ENCODE measurements around the gene MAP3K12. TPM values are rescaled to one million over a fixed set of nuclear protein-coding genes. Genes with fewer than 3 reads are reported as not detected.

The MAP3K12 gene
- polyA plus RNA-seq, 3 donors = 1.7 to 31.4 (median 2.0) TPM

DNA sequence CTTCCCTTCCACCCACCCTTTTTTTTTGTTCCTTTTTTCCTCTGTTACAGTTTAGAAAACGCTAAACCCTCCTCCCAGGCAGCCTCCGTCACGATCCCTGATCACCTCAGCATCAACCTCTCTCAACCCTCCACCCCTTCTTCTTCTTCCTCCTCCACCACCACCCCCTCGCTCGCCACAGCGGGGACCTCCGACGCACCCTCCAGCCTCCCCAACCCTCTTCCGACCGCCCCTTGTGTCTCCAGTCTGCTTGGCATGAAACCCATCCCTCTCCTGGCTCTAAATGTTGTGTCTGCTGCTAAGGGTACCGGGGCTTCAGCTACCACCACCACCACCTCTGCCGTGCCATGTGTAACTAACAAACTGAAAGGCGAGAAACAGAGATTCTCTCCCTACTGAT is 24.4 kb downstream of the MAP3K12 start:
- Mint-ChIP-seq H3K4me3 (no peak overlapping the region), H3K4me1 (no peaks in the 10 kb centered on the region), H3K36me3 (peaks cover 77 to 99% of the 10 kb centered on the region in 2 donors), H3K27me3 (ENCODE audit: low read depth in 3 of 3) (no peaks in the 10 kb centered on the region), H3K9me3 (no peaks in the 10 kb centered on the region), H3K27ac (peak overlapping the region in 3 of 7 donors; percentile 34 to 75 (median 70))
- Histone ChIP-seq H3K79me2 (ENCODE audit: insufficient read depth, low read length) (peaks cover 81% of the 10 kb centered on the region), H3K36me3 (replicated peaks in 1 of 2; ENCODE audit: control insufficient read depth in 1 of 2, insufficient read depth in 2 of 2, low read length in 2 of 2) (peaks cover 93 to 99% of the 10 kb centered on the region in 2 donors), H3K9ac (ENCODE audit: insufficient read depth, low read length, poor library complexity, severe bottlenecking) (no peak overlapping the region), H3K4me2 (replicated peaks; ENCODE audit: extremely low read depth, low read length, poor library complexity, severe bottlenecking) (no peak overlapping the region), H3K27me3 (ENCODE audit: control insufficient read depth in 2 of 2, insufficient read depth in 2 of 2, low read length in 2 of 2) (no peaks in the 10 kb centered on the region), H4K20me1 (ENCODE audit: insufficient read depth, low read length) (peaks cover 95% of the 10 kb centered on the region), H3K4me1 (ENCODE audit: control insufficient read depth in 1 of 2, insufficient read depth in 2 of 2, low read length in 2 of 2) (no peaks in the 10 kb centered on the region), H3K4me3 (replicated peaks in 1 of 3; ENCODE audit: low read depth in 2 of 3, low read length in 3 of 3) (no peak overlapping the region), H3K9me3 (replicated peaks in 1 of 2; ENCODE audit: control insufficient read depth in 1 of 2, insufficient read depth in 1 of 2, low read length in 2 of 2) (no peaks in the 10 kb centered on the region), H2AFZ (ENCODE audit: insufficient read depth, low read depth, low read length, poor library complexity, severe bottlenecking) (no peak overlapping the region), H3K27ac (ENCODE audit: low read depth in 1 of 2, low read length in 2 of 2) (no peak overlapping the region)
- intact Hi-C loops (cut with micrococcal nuclease) = no loop called here
- WGBS (ENCODE audit: insufficient coverage) = 81% methylated on average over 10 of the region's 13 CpGs
- TF ChIP-seq, protein P1, sequence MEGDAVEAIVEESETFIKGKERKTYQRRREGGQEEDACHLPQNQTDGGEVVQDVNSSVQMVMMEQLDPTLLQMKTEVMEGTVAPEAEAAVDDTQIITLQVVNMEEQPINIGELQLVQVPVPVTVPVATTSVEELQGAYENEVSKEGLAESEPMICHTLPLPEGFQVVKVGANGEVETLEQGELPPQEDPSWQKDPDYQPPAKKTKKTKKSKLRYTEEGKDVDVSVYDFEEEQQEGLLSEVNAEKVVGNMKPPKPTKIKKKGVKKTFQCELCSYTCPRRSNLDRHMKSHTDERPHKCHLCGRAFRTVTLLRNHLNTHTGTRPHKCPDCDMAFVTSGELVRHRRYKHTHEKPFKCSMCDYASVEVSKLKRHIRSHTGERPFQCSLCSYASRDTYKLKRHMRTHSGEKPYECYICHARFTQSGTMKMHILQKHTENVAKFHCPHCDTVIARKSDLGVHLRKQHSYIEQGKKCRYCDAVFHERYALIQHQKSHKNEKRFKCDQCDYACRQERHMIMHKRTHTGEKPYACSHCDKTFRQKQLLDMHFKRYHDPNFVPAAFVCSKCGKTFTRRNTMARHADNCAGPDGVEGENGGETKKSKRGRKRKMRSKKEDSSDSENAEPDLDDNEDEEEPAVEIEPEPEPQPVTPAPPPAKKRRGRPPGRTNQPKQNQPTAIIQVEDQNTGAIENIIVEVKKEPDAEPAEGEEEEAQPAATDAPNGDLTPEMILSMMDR (IDR thresholded peaks at IDR 0.05) = no peak
- DNase-seq = no peak

DNA sequence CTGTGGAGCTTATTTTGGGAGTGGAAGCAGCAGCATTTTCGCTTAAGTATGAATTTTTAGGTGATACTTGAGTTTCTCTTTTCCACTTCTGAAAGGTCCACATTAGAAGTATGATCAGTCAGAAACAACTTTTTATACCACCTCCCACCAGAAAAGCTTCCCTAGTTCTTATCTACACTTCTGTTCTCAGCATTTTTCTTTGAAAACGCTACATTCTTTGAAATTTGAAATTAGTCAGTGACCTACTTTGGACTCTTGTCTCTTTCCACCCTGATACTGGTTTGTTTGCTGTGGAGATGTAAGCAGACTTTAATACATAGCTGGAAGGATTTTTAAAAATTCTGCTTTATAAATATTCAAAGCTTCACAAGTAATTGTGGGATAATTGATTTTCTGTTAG is 25.2 kb downstream of the MAP3K12 start:
- Histone ChIP-seq H3K36me3 (replicated peaks in 1 of 2; ENCODE audit: control insufficient read depth in 1 of 2, insufficient read depth in 2 of 2, low read length in 2 of 2) (peaks cover 94 to 99% of the 10 kb centered on the region in 2 donors), H3K79me2 (ENCODE audit: insufficient read depth, low read length) (peaks cover 88% of the 10 kb centered on the region), H3K27ac (ENCODE audit: low read depth in 1 of 2, low read length in 2 of 2) (no peak overlapping the region), H3K4me3 (replicated peaks in 1 of 3; ENCODE audit: low read depth in 2 of 3, low read length in 3 of 3) (no peak overlapping the region), H3K4me2 (replicated peaks; ENCODE audit: extremely low read depth, low read length, poor library complexity, severe bottlenecking) (no peak overlapping the region), H4K20me1 (ENCODE audit: insufficient read depth, low read length) (peaks cover 95% of the 10 kb centered on the region), H3K9ac (ENCODE audit: insufficient read depth, low read length, poor library complexity, severe bottlenecking) (no peak overlapping the region), H3K27me3 (ENCODE audit: control insufficient read depth in 2 of 2, insufficient read depth in 2 of 2, low read length in 2 of 2) (no peaks in the 10 kb centered on the region), H2AFZ (ENCODE audit: insufficient read depth, low read depth, low read length, poor library complexity, severe bottlenecking) (no peak overlapping the region), H3K9me3 (replicated peaks in 1 of 2; ENCODE audit: control insufficient read depth in 1 of 2, insufficient read depth in 1 of 2, low read length in 2 of 2) (no peaks in the 10 kb centered on the region), H3K4me1 (ENCODE audit: control insufficient read depth in 1 of 2, insufficient read depth in 2 of 2, low read length in 2 of 2) (no peaks in the 10 kb centered on the region)
- no peaks in the 10 kb centered on the region for H3K9me3 Mint-ChIP-seq
- no peaks in the 10 kb centered on the region for H3K27me3 Mint-ChIP-seq (ENCODE audit: low read depth in 3 of 3)
- peaks cover 76 to 99% of the 10 kb centered on the region in 2 donors for H3K36me3 Mint-ChIP-seq
- no peaks in the 10 kb centered on the region for H3K4me1 Mint-ChIP-seq
- no peak overlapping the region for H3K4me3 Mint-ChIP-seq
- no CpG with 5 or more reads among the region's 2 CpGs for WGBS (ENCODE audit: insufficient coverage)
- TF ChIP-seq, protein P1 (IDR thresholded peaks at IDR 0.05) = no peak
- H3K27ac Mint-ChIP-seq = peak overlapping the region in 1 of 7 donors; percentile 34
- DNase-seq = no peak
- intact Hi-C loops (cut with micrococcal nuclease) = no loop called here
